ENCODE results near the gene POLE.
"Not testable (repeated sequence)": the region's sequence is repeated elsewhere in the genome, so short reads cannot be mapped to it uniquely, and the experiment has no call there.

Gene POLE

DNA sequence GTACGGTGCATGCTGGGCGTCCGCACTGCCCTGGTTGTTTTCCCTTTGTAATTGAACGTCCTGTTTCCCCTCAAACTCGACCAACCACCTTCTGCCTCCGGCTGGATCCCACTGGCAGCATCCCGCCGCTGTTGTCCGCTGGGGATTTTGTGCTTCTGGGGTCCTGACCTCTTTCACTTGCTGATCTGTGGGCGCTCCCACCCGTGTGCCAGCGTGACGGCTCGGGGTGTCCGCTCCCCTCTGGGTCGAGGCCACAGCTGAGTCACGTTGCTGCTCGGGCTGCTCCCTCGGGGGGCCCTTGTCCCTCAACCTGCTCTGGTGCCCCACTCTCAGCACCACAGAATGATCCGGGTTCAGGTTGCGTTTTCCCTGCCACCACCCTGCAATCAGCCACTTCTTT, 31.5 kb upstream of the POLE start:
- DNase-seq = no peak

- no peak for DNase-seq
These were observed 30.6 kb upstream of the POLE start for GRCh38 chr12:132717531-132718387.

DNA sequence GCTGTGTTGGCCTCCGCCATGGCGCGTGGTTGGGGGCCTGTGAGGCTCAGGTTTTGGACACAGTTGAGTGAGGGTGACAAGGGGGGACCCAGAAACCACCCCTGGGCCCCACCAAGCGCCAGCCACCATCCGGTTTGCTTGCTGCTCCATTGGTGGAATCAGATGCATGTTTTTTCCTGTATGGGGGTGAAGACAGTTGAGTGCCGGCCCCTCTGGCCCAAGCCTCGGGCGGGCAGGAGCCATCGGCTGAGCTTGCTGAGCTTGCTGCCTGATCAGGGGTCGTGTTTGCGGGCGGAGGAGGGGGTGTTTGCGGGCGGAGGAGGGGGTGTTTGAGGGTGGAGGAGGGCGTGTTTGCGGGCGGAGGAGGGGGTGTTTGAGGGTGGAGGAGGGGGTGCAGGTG, 29.9 kb upstream of the POLE start:
- no peak for DNase-seq

DNA sequence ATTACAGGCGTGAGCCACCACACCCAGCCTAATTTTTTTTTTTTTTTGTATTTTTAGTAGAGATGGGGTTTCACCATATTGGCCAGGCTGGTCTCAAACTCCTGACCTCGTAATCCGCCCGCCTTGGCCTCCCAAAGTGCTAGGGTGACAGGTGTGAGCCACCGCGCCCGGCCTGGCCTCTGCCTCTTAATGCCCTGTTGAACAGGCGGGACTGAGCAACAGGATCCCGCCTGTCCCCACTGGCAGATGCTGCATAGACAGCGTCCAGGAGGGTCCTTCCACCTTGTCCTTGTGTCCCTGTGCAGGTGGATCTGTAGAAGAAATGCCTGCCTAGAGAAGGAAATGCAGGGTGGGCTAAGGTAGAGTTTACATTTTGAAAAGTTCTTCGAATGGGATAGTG, 29.2 kb upstream of the POLE start:
- no peak for DNase-seq

GRCh38 chr12:132715874-132716273, 28.7 kb upstream of the POLE start:
- DNase-seq = no peak

DNA sequence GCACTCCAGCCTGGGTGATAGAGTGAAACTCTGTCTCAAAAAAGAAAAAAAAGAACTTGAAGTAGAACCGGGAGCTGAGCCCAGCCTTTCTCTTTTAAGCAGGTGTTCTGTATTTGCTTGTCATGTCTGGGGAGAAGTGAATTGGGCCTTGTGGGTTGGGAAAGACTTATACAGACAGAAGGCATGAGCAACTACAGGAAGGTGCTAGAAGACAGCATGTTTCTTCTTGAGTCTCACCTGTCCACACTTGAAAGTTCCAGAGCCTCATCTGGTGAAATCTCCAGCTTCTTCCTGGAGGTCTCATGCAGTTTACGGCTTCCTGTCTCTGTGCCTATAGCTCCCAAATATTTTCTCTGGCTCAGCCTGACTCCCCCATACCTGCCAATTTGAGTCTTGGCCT, 26.0 kb upstream of the POLE start:
- no peak for DNase-seq

DNA sequence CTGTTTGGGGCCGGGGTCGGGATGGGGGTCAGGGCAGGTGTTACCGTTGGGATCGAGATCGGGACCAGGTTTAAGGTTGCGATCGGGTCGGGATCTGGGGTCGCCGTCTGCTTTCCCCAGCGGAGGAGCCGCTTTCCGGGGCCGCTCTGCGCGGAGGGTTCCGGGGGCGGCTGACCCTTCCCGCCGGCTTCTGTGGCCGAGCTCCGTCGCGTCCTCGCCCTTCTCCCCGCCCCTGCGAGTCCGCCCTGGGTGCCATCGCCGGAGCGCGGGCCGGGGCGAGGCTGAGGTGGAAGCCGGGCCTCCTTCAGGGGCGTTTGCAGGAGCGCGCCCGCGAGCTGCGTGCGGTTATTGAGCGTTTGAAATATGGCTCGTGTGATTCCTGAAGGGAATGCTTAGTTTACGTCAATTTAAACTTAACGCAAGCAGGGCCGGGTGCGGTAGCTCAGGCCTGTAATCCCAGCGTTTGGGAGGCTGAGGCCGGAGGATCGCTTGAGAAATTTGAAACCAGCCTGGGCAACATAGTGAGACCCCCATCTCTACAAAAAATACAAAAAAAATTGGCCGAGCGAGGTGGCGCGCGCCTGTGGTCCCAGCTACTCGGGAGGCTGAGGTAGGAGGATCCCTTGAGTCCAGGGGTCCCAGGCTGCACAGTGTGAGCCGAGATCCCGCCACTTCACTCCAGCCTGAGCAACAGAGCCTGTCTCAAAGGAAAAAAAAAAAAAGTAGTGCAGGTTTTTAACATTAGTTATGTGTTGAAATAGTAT, 24.1 kb upstream of the POLE start:
- DNase-seq = no peak

GRCh38 chr12:132710405-132711079, 23.4 kb upstream of the POLE start, which contains the start of gene PGAM5:
Gene PGAM5, plus strand, starts transcription at chr12:132710842. Its CDS starts 35 bp downstream, at chr12:132710877.
- peak; percentile 78 for DNase-seq

- no peak for DNase-seq
These were observed 22.9 kb upstream of the POLE start for GRCh38 chr12:132710043-132710404.

DNA sequence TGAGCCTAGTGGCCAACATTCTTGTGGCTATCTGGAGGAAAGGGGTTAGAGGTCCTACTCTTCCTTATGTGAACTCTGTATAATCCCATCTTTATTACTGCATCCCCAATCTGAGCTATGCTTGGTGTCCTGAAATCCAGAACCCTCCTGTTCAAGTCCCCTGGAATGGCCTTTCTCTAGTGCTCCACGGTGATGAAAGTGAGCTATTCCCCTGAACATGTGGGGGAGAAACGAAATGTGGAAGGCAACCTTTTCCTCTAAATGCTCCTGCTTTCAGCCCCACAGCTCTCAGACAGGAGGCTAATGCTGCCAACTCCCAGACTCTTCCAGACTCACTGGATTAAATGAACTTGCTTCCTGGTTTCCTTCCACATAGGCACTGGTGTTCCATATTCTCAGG, 21.0 kb upstream of the POLE start:
- no peak for DNase-seq

GRCh38 chr12:132707241-132707640, 20.1 kb upstream of the POLE start:
- DNase-seq = no peak

DNA sequence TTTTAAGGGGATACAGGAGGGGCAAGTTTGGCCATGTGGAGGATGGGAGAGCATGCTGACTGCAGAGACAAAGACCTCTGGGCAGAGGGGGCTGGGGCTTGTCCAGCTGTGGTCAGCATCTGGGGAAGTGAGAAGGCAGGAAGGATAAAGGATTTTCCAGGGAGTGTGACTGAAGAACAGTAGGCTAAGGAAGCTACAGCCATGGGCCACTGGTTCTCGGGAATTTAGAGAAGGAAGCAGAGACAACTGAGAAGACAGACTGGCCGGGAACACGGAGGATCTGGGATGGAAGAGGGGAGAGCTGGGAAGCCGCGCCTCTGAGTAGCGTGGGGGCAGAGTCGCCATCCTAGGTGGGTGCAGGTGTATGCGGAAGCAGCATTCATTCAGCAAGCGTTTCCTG, 16.5 kb upstream of the POLE start:
- DNase-seq = no peak

DNA sequence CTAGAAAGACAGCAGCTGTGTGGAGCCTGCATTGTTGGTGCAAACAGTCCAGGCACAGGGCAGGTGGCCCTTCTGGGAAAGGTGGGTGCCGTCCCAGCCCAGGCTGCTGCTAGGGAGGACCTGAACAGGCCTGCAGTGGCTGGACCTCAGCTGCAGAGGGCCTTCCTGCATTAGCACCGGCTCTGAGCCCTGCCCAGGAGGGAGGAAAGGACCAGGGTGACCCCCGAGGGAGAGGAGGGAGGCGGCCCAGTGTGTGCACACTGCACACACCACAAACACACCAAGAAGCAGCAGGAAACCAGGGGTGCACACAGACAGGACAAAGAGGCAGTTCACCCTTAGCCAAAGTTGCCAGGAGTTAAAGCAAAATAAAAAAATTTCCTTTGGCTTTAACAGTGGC, 15.5 kb upstream of the POLE start:
- DNase-seq = no peak

DNA sequence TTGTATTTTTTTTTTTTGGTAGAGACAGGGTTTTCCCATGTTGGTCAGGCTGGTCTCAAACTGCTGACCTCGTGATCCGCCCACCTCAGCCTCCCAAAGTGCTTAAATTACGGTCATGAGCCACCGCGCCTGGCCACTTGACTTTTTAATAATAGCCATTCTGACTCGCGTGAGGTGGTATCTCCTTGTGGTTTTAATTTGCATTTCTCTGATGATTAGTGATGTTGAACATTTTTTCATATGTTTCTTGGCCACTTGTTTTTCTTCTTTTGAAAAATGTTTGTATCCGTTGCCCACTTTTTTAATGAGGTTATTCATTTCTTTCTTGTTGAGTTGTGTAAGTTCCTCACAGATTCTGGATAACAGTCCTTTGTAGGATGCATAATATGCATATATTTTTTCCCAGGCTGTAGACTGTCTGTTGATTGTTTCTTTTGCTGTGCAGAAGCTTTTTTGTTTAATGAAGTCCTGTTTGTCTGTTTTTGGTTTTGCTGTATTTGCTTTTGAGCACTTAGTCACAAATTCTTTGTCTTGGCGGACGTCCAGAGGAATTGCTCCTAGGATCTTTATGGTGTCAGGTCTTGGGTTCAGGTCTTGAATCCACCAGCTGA, 13.2 kb upstream of the POLE start:
- peak; percentile 24 for DNase-seq

DNA sequence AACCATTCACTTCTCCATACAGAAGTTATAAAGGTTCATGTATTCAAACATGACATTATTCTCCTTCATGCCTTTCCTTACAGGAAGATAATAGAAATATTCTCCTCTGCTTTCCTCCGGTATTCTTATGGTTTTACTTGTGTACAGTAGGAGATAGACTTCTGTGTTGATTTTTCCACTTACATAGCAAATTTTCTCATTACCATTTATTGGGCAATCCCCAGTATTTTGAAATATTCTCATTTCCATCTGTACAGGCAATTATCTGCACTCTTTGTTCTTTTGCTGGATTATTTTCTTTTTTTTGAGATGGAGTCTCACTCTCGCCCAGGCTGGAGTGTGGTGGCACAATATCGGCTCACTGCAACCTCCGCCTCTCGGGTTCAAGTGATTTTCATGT, 11.2 kb upstream of the POLE start:
- DNase-seq = no peak

GRCh38 chr12:132695431-132695830, 8.3 kb upstream of the POLE start:
- no peak for DNase-seq

DNA sequence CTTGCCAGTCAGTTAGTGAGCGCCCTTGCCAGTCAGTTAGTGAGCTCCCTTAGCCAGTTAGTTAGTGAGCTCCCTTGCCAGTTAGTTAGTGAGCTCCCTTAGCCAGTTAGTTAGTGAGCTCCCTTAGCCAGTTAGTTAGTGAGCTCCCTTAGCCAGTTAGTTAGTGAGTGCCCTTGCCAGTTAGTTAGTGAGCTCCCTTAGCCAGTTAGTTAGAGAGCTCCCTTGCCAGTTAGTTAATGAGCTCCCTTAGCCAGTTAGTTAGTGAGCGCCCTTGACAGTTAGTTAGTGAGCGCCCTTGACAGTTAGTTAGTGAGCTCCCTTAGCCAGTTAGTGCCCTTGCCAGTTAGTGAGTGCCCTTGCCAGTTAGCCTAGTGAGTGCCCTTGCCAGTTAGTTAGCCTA, 7.7 kb upstream of the POLE start:
- DNase-seq = not testable (repeated sequence)

- not testable (repeated sequence) for DNase-seq
These were observed 4.9 kb upstream of the POLE start for GRCh38 chr12:132692030-132692429.

- no peak for DNase-seq
These were observed 3.0 kb upstream of the POLE start for GRCh38 chr12:132690112-132690511.

- DNase-seq = no peak
These were observed 2.1 kb upstream of the POLE start for GRCh38 chr12:132689227-132689626.

- DNase-seq = no peak
These were observed 324 bp downstream of the POLE start for GRCh38 chr12:132686825-132687210.

- DNase-seq = no peak
These were observed 1.7 kb downstream of the POLE start for GRCh38 chr12:132685400-132685799.

DNA sequence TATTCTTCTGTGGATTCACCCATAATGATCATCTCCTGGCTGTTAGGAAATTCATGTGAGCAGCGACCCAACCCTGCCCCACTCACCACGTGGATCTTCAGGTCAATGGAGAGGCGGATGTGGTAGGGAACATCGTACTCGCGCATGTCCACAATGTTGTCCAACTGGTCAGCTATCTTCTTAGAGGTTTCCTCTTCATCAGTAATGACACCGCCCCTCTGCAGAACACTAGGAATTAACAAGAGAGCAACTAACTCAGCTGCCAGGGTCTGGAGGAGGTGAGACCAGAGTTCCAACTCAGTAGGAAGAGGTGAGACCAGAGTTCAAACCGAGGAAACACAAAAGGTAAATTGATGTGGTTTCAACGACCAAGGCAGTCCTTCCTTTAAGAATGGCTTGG, 9.7 kb downstream of the POLE start:
- no peak for DNase-seq

All from NCI-H2029 (cell line).